DMS53 (cell line): ENCODE measurements around the gene SH3PXD2A.
A peak's percentile ranks its signal among the peaks of the same experiment; 100 is the strongest.
"Not testable (repeated sequence)": the region's sequence is repeated elsewhere in the genome, so short reads cannot be mapped to it uniquely, and the experiment has no call there.

Source experiments
- DNase-seq: peaks from one replicate; lab custom pipeline; 2025; lab: John Stamatoyannopoulos, UW

The SH3PXD2A gene

GRCh38 chr10:103765168-103765567, 90.2 kb downstream of the SH3PXD2A start:
- DNase-seq: no peak

GRCh38 chr10:103764296-103765088, 90.9 kb downstream of the SH3PXD2A start:
- DNase-seq: no peak

- DNase-seq: no peak
These were observed 91.8 kb downstream of the SH3PXD2A start for GRCh38 chr10:103763374-103764202.

GRCh38 chr10:103762916-103763315, 92.5 kb downstream of the SH3PXD2A start:
- no peak for DNase-seq

GRCh38 chr10:103762162-103762561, 93.2 kb downstream of the SH3PXD2A start:
- DNase-seq: no peak

- peak; percentile 74 for DNase-seq
These were observed 94.1 kb downstream of the SH3PXD2A start for GRCh38 chr10:103761075-103761920.

- not testable (repeated sequence) for DNase-seq
These were observed 95.1 kb downstream of the SH3PXD2A start for GRCh38 chr10:103760233-103760632.

GRCh38 chr10:103759100-103759781, 96.1 kb downstream of the SH3PXD2A start:
- peak; percentile 87 for DNase-seq

GRCh38 chr10:103758294-103758681, 97.1 kb downstream of the SH3PXD2A start:
- peak; percentile 92 for DNase-seq

GRCh38 chr10:103757531-103758293, 97.7 kb downstream of the SH3PXD2A start:
- peak; percentile 92 for DNase-seq

- DNase-seq: no peak
These were observed 99.0 kb downstream of the SH3PXD2A start for GRCh38 chr10:103756277-103756869.

- DNase-seq: peak; percentile 51
These were observed 102.6 kb downstream of the SH3PXD2A start for GRCh38 chr10:103752680-103753248.

GRCh38 chr10:103751667-103752290, 103.6 kb downstream of the SH3PXD2A start:
- DNase-seq: no peak

GRCh38 chr10:103750836-103751235, 104.5 kb downstream of the SH3PXD2A start:
- no peak for DNase-seq

- no peak for DNase-seq
These were observed 105.6 kb downstream of the SH3PXD2A start for GRCh38 chr10:103749779-103750178.

- no peak for DNase-seq
These were observed 107.4 kb downstream of the SH3PXD2A start for GRCh38 chr10:103748020-103748419.

GRCh38 chr10:103747193-103747865, 108.0 kb downstream of the SH3PXD2A start:
- DNase-seq: no peak

GRCh38 chr10:103746598-103746997, 108.8 kb downstream of the SH3PXD2A start:
- no peak for DNase-seq
